ENCODE results near the gene ZBTB22.

GRCh38 chr6:33276864-33277662 is 40.5 kb downstream of the ZBTB22 start, which contains the start of gene B3GALT4:
- TF ChIP-seq CTCF (IDR thresholded peaks at IDR 0.05; ENCODE audit: low read depth, low read length, missing input control) (peak; percentile 35), SP1 (IDR thresholded peaks at IDR 0.05) (no peak), JUND (IDR thresholded peaks at IDR 0.05) (no peak)

All from liver (tissue), 3 donors.